ENCODE measurements around the gene PAOX.

- TF ChIP-seq CTCF (IDR thresholded peaks at IDR 0.05): no peak
- TF ChIP-seq ZFX (IDR thresholded peaks at IDR 0.05; ENCODE audit: borderline replicate concordance): no peak
These were observed 44.0 kb downstream of the PAOX start for GRCh38 chr10:133422807-133423771.

Measured in 22Rv1 (cell line).